ENCODE data around the gene CRY2. TPM values are rescaled to one million over a fixed set of nuclear protein-coding genes. Genes with fewer than 3 reads are reported as not detected.

The CRY2 gene
- total RNA-seq, 4 donors from 2014 or later = 42.2 to 73.6 (median 50.2) TPM

DNA sequence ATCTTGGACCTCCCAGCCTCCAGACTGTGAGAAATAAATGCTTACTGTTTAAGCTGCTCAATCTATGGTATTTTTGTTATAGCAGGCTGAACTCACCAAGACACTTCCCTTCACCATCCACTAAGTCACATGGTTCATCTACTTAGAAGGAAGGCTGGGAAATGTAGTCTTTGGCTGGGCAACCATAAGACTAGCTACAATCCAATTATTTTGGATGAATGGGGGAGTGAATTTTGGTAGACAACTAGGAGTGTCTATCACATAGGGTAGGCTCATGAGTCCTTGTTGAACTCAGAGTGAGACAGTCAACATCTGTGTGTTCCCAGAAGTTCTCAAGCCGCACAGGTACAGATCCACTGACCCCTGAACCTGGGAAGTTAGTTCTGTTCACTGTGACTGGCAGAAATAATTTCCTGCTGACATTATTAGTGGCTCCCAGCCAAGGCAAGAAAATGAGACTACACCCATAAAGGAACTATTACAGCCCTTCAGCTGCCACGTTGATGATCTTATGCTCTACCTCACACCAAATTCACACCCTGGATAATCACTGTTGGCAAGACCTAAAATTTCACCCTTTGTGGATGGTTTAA lies 45.5 kb upstream of the CRY2 start:
- Histone ChIP-seq H3K27ac (peak overlapping the region; percentile 72 to 97 (median 94)), H3K9me3 (no peaks in the 10 kb centered on the region), H3K27me3 (no peaks in the 10 kb centered on the region), H3K4me3 (no peak overlapping the region), H3K36me3 (no peaks in the 10 kb centered on the region), H3K4me1 (peaks cover 12 to 34% (median 33%) of the 10 kb centered on the region in 4 donors)
- peak; percentile 49 for DNase-seq
- TF ChIP-seq POLR2AphosphoS5 (IDR thresholded peaks at IDR 0.05) (peak in 2 of 3 donors; percentile 26 to 48), EP300 (IDR thresholded peaks at IDR 0.05; ENCODE audit: low read depth) (no peak), POLR2A (IDR thresholded peaks at IDR 0.05) (no peak)
- TF ChIP-seq, protein P1, sequence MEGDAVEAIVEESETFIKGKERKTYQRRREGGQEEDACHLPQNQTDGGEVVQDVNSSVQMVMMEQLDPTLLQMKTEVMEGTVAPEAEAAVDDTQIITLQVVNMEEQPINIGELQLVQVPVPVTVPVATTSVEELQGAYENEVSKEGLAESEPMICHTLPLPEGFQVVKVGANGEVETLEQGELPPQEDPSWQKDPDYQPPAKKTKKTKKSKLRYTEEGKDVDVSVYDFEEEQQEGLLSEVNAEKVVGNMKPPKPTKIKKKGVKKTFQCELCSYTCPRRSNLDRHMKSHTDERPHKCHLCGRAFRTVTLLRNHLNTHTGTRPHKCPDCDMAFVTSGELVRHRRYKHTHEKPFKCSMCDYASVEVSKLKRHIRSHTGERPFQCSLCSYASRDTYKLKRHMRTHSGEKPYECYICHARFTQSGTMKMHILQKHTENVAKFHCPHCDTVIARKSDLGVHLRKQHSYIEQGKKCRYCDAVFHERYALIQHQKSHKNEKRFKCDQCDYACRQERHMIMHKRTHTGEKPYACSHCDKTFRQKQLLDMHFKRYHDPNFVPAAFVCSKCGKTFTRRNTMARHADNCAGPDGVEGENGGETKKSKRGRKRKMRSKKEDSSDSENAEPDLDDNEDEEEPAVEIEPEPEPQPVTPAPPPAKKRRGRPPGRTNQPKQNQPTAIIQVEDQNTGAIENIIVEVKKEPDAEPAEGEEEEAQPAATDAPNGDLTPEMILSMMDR (IDR thresholded peaks at IDR 0.05) = no peak
- intact Hi-C loops (cut with DNase I; ENCODE audit: low total_unique reads) (no loop called here), in situ Hi-C loops (cut with MboI; ENCODE audit: low pct_ligation_motif_present in 1 of 4, low pct_unique_long_range_greater_than_20kb in 1 of 4, low sequenced_read_pairs in 3 of 4) (no loop called here)
- WGBS, 2 donors (ENCODE audit: low coverage in 1 of 2) = 33 to 56% methylated on average over 1 to 2 of the region's 2 CpGs

DNA sequence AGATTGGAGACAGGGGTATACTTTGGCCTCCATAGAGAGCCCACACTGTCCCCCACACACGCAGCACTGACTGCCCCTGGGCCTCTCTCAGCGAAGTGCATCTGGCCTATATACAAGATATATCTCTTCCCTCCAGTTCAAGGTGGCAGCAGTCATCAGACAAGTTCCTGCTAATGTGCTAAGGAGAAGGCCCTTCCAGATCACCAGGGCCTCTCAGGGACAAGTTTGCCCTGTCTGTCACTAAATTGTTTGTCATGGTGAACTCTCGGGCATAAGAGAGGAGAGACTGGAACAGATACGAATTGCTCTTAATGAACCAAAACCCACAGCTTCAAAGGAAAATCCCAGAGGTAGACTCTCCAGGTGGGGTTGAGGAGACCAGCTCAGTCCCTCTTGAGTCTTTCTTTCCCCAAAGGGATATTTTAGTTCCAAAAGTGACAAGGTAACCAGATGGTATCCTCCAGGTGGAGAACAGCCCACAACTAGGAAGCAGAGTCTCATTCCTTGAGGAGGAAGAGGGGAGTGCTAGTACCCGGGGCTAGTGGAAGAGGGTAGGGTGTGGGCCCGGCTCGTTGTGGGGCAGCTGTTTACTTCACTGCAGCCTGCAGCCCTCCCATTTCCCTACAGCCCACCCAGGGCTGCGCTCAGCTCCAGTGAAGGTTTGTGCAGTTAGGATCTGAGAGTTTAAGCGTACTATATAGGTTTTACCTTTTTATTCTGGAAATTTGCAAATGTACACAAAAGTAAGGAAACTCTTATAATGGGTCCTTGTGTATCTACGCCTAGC lies 44.6 kb upstream of the CRY2 start:
- no peaks in the 10 kb centered on the region for H3K36me3 ChIP-seq
- H3K27ac ChIP-seq = peak overlapping the region; percentile 72 to 97 (median 94)
- WGBS, 2 donors (ENCODE audit: low coverage in 1 of 2) = 83 to 88% methylated on average over 2 to 10 of the region's 10 CpGs
- no peak overlapping the region for H3K4me3 ChIP-seq
- TF ChIP-seq POLR2AphosphoS5 (IDR thresholded peaks at IDR 0.05) = no peak
- TF ChIP-seq EP300 (IDR thresholded peaks at IDR 0.05; ENCODE audit: low read depth) = no peak
- no peak for TF ChIP-seq POLR2A (IDR thresholded peaks at IDR 0.05)
- no peak for DNase-seq
- no peaks in the 10 kb centered on the region for H3K27me3 ChIP-seq
- no peaks in the 10 kb centered on the region for H3K9me3 ChIP-seq
- H3K4me1 ChIP-seq = peaks cover 18 to 43% (median 42%) of the 10 kb centered on the region in 4 donors
- intact Hi-C loops (cut with DNase I; ENCODE audit: low total_unique reads) (no loop called here), in situ Hi-C loops (cut with MboI; ENCODE audit: low pct_ligation_motif_present in 1 of 4, low pct_unique_long_range_greater_than_20kb in 1 of 4, low sequenced_read_pairs in 3 of 4) (no loop called here)

DNA sequence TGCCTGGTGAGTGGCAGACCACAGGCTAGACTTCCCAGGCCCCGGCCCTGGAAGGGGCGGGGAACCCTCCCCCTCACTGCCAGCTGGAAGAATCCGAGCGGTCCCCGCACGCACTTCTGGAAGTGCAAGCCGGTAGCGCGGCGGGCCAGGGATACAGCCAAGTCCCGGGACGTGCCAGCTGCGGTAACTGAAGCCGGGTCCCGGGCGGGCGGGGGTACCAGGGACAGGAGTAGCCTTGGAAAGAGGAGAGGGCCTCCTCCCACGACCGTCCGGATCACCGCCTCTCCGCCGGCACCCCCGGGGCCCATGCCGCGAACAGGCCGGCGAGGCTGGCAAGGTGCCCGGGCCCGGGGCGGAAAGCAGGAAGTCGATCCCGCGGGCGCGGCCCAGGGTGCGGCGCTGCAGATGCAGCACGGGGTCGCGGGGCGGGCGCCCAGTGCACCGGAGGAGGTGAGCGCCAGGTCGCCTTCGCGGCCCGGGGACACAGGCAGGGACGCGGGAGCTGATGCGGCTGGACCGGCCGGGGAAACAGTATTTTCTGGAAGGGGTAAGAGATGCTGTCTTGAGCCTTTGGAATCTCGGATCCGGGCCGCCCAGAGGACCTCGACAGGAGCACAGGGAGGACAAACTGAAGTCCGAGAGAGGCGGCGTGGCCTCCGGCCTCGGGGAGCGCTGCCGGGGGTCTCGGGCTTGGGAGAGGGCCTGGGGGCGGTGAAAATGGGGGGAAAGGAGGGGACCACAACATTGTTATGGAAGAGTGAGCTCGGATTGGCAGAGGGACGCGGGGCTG lies 43.1 kb upstream of the CRY2 start:
- TF ChIP-seq EP300 (IDR thresholded peaks at IDR 0.05; ENCODE audit: low read depth) (peak; percentile 7), POLR2A (IDR thresholded peaks at IDR 0.05) (peak; percentile 87), POLR2AphosphoS5 (IDR thresholded peaks at IDR 0.05) (peak; percentile 57 to 95 (median 93))
- TF ChIP-seq, protein P1 (IDR thresholded peaks at IDR 0.05) = peak in 1 of 5 experiments; percentile 5
- intact Hi-C loops (cut with DNase I; ENCODE audit: low total_unique reads) (no loop called here), in situ Hi-C loops (cut with MboI; ENCODE audit: low pct_ligation_motif_present in 1 of 4, low pct_unique_long_range_greater_than_20kb in 1 of 4, low sequenced_read_pairs in 3 of 4) (no loop called here)
- Histone ChIP-seq H3K36me3 (no peaks in the 10 kb centered on the region), H3K27me3 (no peaks in the 10 kb centered on the region), H3K4me3 (peak overlapping the region; percentile 62 to 77 (median 67)), H3K4me1 (peaks cover 22 to 53% (median 45%) of the 10 kb centered on the region in 4 donors), H3K27ac (peak overlapping the region; percentile 94 to 97 (median 94)), H3K9me3 (no peaks in the 10 kb centered on the region)
- DNase-seq = peak; percentile 94
- 0 to 1% methylated on average over 1 to 47 of the region's 70 CpGs for WGBS, 2 donors (ENCODE audit: low coverage in 1 of 2)

DNA sequence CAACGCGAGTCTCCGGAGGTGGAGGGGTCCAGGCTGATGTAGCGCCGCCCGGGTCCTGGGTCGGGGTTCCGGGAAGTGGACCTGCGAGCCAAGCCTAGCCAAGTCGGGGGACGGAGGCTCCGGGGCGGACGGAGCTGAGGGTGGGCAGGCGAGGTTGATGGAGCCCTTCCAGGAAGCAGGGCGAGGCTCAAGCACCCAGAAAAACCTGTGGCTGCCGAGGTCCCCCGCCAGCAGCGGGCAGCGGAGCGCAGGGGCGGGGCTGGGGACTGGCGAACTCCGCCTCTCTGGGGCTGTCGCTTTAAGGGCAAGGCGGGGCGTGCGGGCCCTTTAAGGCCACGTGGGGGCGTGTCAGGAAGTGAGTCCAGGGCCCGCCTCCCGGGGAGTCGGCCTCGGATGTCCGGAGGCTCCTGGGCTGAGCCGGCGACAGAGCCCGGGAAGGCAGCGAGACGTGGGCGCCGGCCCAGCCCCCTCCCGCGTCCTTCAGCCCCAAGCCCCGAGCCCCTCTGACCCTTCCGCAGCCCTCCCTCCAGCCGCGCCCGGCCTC lies 42.4 kb upstream of the CRY2 start, which contains the start of gene SLC35C1:
SLC35C1 (plus strand) TSS at position 389 of the 544 bp plus-strand sequence. CDS start 653 bp downstream, outside the sequence.
- peak within 1 kb of the TSS; percentile 62 to 77 (median 67) for H3K4me3 ChIP-seq
- peaks cover 22 to 53% (median 45%) of the 10 kb centered on the region in 4 donors for H3K4me1 ChIP-seq
- in situ Hi-C loops (cut with MboI; ENCODE audit: low pct_ligation_motif_present in 1 of 4, low pct_unique_long_range_greater_than_20kb in 1 of 4, low sequenced_read_pairs in 3 of 4) (no loop called here), intact Hi-C loops (cut with DNase I; ENCODE audit: low total_unique reads) (no loop called here)
- H3K27me3 ChIP-seq = no peaks in the 10 kb centered on the region
- peak within 1 kb of the TSS; percentile 94 to 97 (median 94) for H3K27ac ChIP-seq
- H3K36me3 ChIP-seq = no peaks in the 10 kb centered on the region
- WGBS, 2 donors (ENCODE audit: low coverage in 1 of 2) = 0% methylated on average over 2 to 45 of the region's 49 CpGs
- TF ChIP-seq, protein P1 (IDR thresholded peaks at IDR 0.05) = peak in 3 of 5 experiments; percentile 5 to 22 (median 19)
- TF ChIP-seq POLR2A (IDR thresholded peaks at IDR 0.05) (peak; percentile 90), EP300 (IDR thresholded peaks at IDR 0.05; ENCODE audit: low read depth) (no peak), POLR2AphosphoS5 (IDR thresholded peaks at IDR 0.05) (peak; percentile 95 to 97 (median 96))
- peak; percentile 99 for DNase-seq
- no peaks in the 10 kb centered on the region for H3K9me3 ChIP-seq
